ENCODE results near the gene ATXN7L2.

The ATXN7L2 gene

GRCh38 chr1:109476825-109477224 is 6.9 kb upstream of the ATXN7L2 start:
- TF ChIP-seq CTCF (IDR thresholded peaks at IDR 0.05; ENCODE audit: insufficient read depth, low read depth, low read length, missing control alignments) = no peak
- H3K4me3 ChIP-seq (ENCODE audit: low read depth, low read length) = no peak overlapping the region
- no peak for DNase-seq (ENCODE audit: low read depth)

GRCh38 chr1:109477821-109478220 is 5.9 kb upstream of the ATXN7L2 start:
- DNase-seq (ENCODE audit: low read depth) = no peak
- TF ChIP-seq CTCF (IDR thresholded peaks at IDR 0.05; ENCODE audit: insufficient read depth, low read depth, low read length, missing control alignments) = no peak
- no peak overlapping the region for H3K4me3 ChIP-seq (ENCODE audit: low read depth, low read length)

GRCh38 chr1:109478806-109479205 is 4.9 kb upstream of the ATXN7L2 start:
- H3K4me3 ChIP-seq (ENCODE audit: low read depth, low read length) = no peak overlapping the region
- peak; percentile 18 for DNase-seq (ENCODE audit: low read depth)
- TF ChIP-seq CTCF (IDR thresholded peaks at IDR 0.05; ENCODE audit: insufficient read depth, low read depth, low read length, missing control alignments) = no peak

- TF ChIP-seq CTCF (IDR thresholded peaks at IDR 0.05; ENCODE audit: insufficient read depth, low read depth, low read length, missing control alignments) = no peak
- no peak for DNase-seq (ENCODE audit: low read depth)
- no peak overlapping the region for H3K4me3 ChIP-seq (ENCODE audit: low read depth, low read length)
Measured at GRCh38 chr1:109479311-109479710, 4.4 kb upstream of the ATXN7L2 start.

GRCh38 chr1:109479901-109480300 is 3.8 kb upstream of the ATXN7L2 start:
- no peak for DNase-seq (ENCODE audit: low read depth)
- TF ChIP-seq CTCF (IDR thresholded peaks at IDR 0.05; ENCODE audit: insufficient read depth, low read depth, low read length, missing control alignments) = no peak
- H3K4me3 ChIP-seq (ENCODE audit: low read depth, low read length) = no peak overlapping the region

- TF ChIP-seq CTCF (IDR thresholded peaks at IDR 0.05; ENCODE audit: insufficient read depth, low read depth, low read length, missing control alignments) = no peak
- no peak for DNase-seq (ENCODE audit: low read depth)
Measured at GRCh38 chr1:109481646-109482045, 2.1 kb upstream of the ATXN7L2 start.

GRCh38 chr1:109482242-109482641 is 1.5 kb upstream of the ATXN7L2 start:
- no peak for TF ChIP-seq CTCF (IDR thresholded peaks at IDR 0.05; ENCODE audit: insufficient read depth, low read depth, low read length, missing control alignments)
- no peak overlapping the region for H3K4me3 ChIP-seq (ENCODE audit: low read depth, low read length)
- DNase-seq (ENCODE audit: low read depth) = no peak

More at GRCh38 chr1:109481646-109482045, 2.1 kb upstream of the ATXN7L2 start:
- no peak overlapping the region for H3K4me3 ChIP-seq (ENCODE audit: low read depth, low read length)

Measured in GM12865 (cell line).